Measurements from ENCODE around the gene HSD17B11.

- TF ChIP-seq POLR2A (IDR thresholded peaks at IDR 0.05) (no peak), POLR2AphosphoS5 (IDR thresholded peaks at IDR 0.05; ENCODE audit: insufficient read depth in 1 of 2, low read depth in 1 of 2) (no peak)
- TF ChIP-seq, protein P1, sequence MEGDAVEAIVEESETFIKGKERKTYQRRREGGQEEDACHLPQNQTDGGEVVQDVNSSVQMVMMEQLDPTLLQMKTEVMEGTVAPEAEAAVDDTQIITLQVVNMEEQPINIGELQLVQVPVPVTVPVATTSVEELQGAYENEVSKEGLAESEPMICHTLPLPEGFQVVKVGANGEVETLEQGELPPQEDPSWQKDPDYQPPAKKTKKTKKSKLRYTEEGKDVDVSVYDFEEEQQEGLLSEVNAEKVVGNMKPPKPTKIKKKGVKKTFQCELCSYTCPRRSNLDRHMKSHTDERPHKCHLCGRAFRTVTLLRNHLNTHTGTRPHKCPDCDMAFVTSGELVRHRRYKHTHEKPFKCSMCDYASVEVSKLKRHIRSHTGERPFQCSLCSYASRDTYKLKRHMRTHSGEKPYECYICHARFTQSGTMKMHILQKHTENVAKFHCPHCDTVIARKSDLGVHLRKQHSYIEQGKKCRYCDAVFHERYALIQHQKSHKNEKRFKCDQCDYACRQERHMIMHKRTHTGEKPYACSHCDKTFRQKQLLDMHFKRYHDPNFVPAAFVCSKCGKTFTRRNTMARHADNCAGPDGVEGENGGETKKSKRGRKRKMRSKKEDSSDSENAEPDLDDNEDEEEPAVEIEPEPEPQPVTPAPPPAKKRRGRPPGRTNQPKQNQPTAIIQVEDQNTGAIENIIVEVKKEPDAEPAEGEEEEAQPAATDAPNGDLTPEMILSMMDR (IDR thresholded peaks at IDR 0.05), result no peak
Measured at GRCh38 chr4:87310691-87311335, 80.2 kb downstream of the HSD17B11 start.
